IMR-90 (cell line): ENCODE data around the gene FAT2.

Experiments used
- CTCF ChIP-seq: conservative IDR thresholded peaks from 2 replicates; pipeline ENCODE4 v1.5.1; 2012; ENCODE audit warnings: mild to moderate bottlenecking, low read depth, low read length, improper control_type of control experiment
- POLR2A ChIP-seq: IDR thresholded peaks from 2 replicates; pipeline ENCODE4 v1.6.1; 2012; ENCODE audit warnings: mild to moderate bottlenecking, low read depth, low read length
- RAD21 ChIP-seq: IDR thresholded peaks from 2 replicates; pipeline ENCODE4 v1.6.1; 2012; ENCODE audit warnings: low read length, improper control_type of control experiment
- RFX5 ChIP-seq: IDR thresholded peaks from 2 replicates; pipeline ENCODE4 v1.8.0; 2012; ENCODE audit warnings: low read depth, mild to moderate bottlenecking, low read length, moderate library complexity

GRCh38 chr5:151551985-151552384, 39.1 kb downstream of the FAT2 start:
- no peak for TF ChIP-seq POLR2A
- no peak for TF ChIP-seq CTCF
- no peak for TF ChIP-seq RFX5
- no peak for TF ChIP-seq RAD21
